T-helper 1 cell treated with Interleukin-12 subunit alpha and Interleukin-12 subunit beta and Interleukin-4 antibody, amounts not matched to agents 30 μg/mL and 1 μg/mL, for 36 hours (primary cell): ENCODE data around the gene EFNA1.
A peak's percentile ranks its signal among the peaks of the same experiment; 100 is the strongest.

Experiments
- H3K27ac Mint-ChIP-seq: one replicate; pipeline ENCODE4 v1.8.0; 2021; ENCODE audit warnings: mild to moderate bottlenecking, mixed read lengths
- H3K27me3 Mint-ChIP-seq: one replicate; pipeline ENCODE4 v1.8.0; 2021; ENCODE audit warnings: low read depth, mixed read lengths
- H3K36me3 Mint-ChIP-seq: one replicate; pipeline ENCODE4 v1.8.0; 2021; ENCODE audit warnings: low read depth, mixed read lengths
- H3K4me1 Mint-ChIP-seq: one replicate; pipeline ENCODE4 v1.8.0; 2021; ENCODE audit warnings: low read depth, mixed read lengths
- H3K4me3 Mint-ChIP-seq: one replicate; pipeline ENCODE4 v1.8.0; 2021; ENCODE audit warnings: mild to moderate bottlenecking, moderate library complexity, mixed read lengths
- H3K9me3 Mint-ChIP-seq: one replicate; pipeline ENCODE4 v1.8.0; 2021; ENCODE audit warnings: mixed read lengths

Gene EFNA1

DNA sequence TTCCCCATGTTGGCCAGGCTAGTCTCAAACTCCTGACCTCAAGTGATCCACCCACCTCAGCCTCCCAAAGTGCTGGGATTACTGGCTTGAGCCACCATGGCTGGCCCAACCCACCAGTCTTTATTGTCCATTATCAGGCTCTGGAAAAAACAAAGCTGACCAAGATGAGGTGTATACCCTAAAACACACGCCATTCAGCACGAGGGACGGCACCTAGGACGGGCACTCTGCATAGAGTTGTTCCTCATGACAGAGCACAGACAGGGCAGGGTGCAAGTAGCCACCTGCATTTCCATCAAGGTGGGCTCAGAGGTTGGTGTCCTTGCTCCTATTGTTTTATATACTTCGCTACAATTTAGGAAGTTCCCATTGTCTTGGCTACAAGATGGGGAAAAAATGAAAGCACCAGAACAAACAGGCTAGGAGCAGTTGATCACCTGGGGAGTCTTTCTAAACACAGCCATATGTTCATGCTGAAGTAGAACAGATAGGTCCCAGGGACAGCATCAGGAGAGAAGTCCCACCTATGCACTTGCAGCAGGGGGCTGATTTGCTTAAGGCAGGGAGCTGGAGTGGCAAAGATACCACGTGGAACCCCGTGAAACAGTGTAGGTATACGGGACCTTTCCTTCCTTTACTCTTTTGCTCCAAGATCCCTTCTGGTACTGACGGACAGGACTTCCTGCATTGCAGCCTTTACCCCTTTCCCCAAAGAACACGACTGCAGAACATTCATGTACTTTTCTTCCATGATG lies 41.0 kb downstream of the EFNA1 start:
- Mint-ChIP-seq H3K36me3 (peaks cover 16% of the 10 kb centered on the region), H3K4me3 (no peak overlapping the region), H3K27ac (no peak overlapping the region), H3K4me1 (peaks cover 24% of the 10 kb centered on the region), H3K9me3 (no peaks in the 10 kb centered on the region), H3K27me3 (no peaks in the 10 kb centered on the region)

DNA sequence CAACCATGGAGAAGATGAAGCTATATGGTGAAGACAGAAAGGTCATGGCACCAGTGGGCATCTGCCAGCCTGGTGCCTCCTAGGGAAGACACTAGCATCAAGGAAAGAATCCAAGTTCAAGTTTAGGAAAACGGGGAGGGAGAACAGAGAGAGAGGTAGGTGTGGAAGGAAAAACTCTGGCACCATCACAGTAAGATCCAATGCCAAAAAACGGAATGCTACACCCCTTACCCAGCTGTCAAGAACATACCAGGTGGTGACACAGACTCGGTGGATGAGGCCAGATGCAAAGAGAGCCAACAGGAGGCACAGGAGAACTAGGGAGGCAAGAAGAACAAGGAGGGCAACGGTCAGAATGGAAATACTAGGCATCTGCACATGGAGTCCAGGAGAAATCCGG lies 41.9 kb downstream of the EFNA1 start:
- Mint-ChIP-seq H3K36me3 (peaks cover 16% of the 10 kb centered on the region), H3K4me1 (peaks cover 24% of the 10 kb centered on the region), H3K27me3 (no peaks in the 10 kb centered on the region), H3K9me3 (no peaks in the 10 kb centered on the region), H3K27ac (peak overlapping the region; percentile 7), H3K4me3 (no peak overlapping the region)

DNA sequence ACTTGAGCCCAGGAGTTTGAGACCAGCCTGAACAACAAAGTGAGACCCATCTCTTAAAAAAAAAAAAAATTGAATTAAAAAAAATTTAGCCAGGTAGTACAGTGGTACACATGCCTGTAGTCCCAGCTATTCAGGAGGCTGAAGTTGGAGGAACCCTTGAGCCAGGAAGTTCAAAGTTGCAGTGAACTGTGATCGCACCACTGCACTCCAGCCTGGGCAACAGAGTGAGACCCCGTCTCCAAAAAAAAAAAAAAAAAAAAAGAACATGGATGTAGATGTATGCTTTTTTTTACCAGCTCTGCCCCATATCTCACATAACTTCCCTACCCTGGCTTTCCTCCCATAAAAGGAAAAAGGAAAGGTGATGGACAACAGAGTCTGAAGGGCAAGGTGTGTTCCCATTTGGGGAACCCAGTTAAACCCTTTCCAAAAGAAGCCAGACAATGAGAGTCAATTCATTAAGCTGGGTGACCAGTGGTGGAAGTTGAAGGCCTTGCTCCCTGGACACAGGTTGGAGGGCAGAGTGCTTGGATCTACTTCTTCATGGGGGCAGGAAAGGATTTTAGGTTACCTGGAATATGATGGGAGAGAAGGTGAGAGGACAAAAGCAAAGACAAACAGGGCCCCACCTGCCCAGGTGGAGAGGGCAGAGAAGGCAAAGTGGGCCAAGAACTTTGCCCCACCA lies 42.6 kb downstream of the EFNA1 start:
- Mint-ChIP-seq H3K9me3 (no peaks in the 10 kb centered on the region), H3K36me3 (peaks cover 16% of the 10 kb centered on the region), H3K27ac (no peak overlapping the region), H3K4me1 (peaks cover 30% of the 10 kb centered on the region), H3K4me3 (peak overlapping the region; percentile 26), H3K27me3 (no peaks in the 10 kb centered on the region)

DNA sequence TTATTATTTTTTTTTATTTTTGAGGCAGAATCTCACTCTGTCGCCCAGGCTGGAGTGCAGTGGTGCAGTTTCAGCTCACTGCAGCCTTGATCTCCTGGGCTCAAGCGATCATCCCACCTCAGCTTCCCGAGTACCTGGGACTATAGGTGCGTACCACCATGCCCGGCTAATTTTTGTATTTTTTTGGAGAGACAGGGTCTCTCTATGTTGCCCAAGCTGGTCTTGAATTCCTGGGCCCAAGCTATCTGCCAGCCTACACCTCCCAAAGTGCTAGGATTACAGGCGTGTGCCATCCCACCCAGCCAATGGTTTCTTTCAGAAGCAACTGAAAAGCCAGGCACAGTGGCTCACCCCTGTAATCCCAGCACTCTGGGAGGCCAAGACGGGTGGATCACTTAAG lies 43.1 kb downstream of the EFNA1 start:
- H3K36me3 Mint-ChIP-seq: peaks cover 16% of the 10 kb centered on the region
- no peak overlapping the region for H3K4me3 Mint-ChIP-seq
- H3K27ac Mint-ChIP-seq: no peak overlapping the region
- no peaks in the 10 kb centered on the region for H3K27me3 Mint-ChIP-seq
- no peaks in the 10 kb centered on the region for H3K9me3 Mint-ChIP-seq
- peaks cover 35% of the 10 kb centered on the region for H3K4me1 Mint-ChIP-seq

DNA sequence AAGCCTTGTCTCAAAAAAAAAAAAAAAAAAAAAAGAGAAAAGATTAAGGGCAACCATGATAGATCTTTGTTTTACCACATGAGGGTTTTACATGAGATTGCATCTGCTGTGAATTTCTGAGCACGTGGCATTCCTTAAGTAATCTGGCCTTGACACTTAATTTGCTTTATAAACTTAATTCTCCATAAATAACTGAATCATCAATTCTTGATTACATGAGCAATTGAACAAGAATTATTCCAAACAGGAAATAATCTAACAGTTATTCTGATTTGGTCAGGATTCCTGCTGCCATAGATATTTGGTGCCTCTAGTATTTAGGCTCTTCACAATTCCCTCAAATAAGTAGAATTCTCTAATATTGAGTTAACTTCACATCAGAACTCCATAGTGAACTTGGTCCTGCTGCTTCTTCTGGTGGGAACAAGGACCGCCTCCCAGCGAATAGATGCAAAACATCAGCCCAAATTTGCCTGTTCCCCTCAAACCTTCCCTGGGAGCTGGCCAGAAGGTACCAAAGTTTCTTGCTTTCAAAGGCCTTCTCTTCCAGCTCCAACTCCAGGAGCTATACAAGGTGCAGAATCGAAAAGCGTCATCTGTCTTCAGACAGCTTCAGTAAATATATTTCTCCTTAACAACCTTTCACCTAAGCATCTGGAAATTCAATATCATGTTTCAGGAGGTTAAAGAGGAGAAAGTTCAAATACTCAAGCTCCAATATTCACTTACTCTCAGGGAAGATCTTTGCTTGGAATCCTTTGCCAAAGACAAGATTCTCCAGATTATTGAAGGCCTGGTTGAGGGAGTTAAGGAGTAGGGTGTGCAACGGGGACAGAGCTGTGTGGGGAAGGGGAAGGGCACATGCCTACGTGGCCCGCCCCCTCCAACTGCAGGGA lies 44.4 kb downstream of the EFNA1 start:
- Mint-ChIP-seq H3K4me3 (peak overlapping the region; percentile 97), H3K9me3 (no peaks in the 10 kb centered on the region), H3K36me3 (peaks cover 22% of the 10 kb centered on the region), H3K27ac (peak overlapping the region; percentile 97), H3K27me3 (no peaks in the 10 kb centered on the region), H3K4me1 (peaks cover 45% of the 10 kb centered on the region)

DNA sequence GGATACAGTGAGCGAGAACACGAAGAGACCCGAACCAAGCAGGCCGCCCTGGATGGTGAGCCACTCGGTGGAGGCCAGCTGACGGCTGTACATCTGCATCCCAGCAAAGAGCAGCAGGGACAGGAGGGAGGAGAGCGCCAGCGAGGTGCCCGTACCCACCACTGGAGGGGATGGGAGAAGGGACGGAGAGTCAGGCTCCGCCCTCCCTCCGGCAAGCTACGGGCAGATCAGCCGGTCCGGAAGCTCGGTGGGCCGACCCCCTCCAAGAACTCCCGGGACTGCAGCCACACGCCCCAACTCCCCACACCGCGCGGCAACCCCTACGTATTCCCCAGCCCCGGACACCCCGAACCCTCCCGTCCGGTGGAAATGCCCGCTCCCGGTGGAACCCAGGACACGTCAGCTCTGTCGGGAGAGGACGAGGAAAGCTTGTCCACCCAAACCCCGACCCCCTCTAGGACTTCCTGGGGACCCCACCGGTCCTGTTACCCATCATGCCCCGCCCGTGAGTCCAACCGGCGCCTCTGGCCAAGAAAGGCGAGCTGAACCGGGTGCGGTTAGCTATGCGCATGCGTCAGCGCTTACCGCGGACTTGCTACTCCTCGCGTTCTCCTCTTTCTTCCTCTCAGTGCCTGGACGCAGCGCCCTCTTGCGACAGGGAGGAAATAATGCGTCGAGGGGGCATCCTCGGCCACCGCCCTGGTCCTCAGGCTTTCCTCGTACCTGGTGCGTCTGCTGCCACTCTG lies 45.2 kb downstream of the EFNA1 start, which contains the start of gene KRTCAP2:
Gene KRTCAP2 (minus strand): TSS at position 573 of the 746 bp plus-strand sequence. CDS start 80 bp downstream, at position 493.
- Mint-ChIP-seq H3K36me3 (peaks cover 28% of the 10 kb centered on the region), H3K9me3 (no peaks in the 10 kb centered on the region), H3K27ac (peak within 1 kb of the TSS; percentile 97), H3K4me1 (peaks cover 42% of the 10 kb centered on the region), H3K27me3 (no peaks in the 10 kb centered on the region), H3K4me3 (peak within 1 kb of the TSS; percentile 97)

DNA sequence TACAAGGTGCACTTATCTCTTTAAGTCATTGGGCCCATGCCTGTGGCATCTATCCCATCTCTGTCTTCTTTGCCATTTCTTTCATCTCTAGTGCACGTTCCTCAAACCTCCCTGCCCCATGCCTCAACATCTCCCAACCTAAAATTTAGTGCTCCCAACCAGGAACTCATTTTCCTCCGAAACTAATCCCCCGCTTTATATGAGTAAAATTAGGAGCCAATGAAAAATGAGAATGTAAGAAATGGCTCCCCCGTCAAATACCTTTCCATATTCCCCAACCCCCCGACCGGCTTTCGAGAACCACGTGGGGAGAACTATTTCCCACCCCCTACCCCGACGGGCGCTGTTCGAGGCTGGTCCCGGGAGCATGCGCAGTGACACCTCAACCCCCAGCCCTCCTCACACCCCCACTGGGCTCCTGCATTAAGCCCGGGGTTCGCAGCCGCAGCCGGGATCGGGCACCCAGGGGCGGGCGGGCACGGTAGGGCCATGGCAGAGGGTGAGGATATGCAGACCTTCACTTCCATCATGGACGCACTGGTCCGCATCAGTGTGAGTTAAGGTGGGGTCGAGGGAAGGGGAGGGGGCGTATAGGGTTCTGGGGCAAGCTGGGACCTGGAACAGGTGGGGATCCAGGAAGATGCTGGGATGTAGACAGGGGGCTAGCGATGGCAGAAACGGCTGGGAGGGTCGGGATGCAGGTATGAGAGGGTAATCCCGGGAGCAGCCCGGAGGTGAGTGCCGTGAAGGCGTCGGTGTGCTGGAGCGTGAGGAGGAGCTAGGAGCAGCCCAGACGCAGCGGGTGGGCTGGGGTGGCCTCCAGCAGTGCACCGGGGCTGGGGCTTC lies 46.0 kb downstream of the EFNA1 start, which contains the start of gene TRIM46:
Gene TRIM46 (plus strand): TSS at position 372 of the 846 bp plus-strand sequence. CDS start 118 bp downstream, at position 490.
- peak within 1 kb of the TSS; percentile 97 for H3K27ac Mint-ChIP-seq
- peak within 1 kb of the TSS; percentile 97 for H3K4me3 Mint-ChIP-seq
- peaks cover 28% of the 10 kb centered on the region for H3K36me3 Mint-ChIP-seq
- no peaks in the 10 kb centered on the region for H3K9me3 Mint-ChIP-seq
- peaks cover 42% of the 10 kb centered on the region for H3K4me1 Mint-ChIP-seq
- no peaks in the 10 kb centered on the region for H3K27me3 Mint-ChIP-seq

DNA sequence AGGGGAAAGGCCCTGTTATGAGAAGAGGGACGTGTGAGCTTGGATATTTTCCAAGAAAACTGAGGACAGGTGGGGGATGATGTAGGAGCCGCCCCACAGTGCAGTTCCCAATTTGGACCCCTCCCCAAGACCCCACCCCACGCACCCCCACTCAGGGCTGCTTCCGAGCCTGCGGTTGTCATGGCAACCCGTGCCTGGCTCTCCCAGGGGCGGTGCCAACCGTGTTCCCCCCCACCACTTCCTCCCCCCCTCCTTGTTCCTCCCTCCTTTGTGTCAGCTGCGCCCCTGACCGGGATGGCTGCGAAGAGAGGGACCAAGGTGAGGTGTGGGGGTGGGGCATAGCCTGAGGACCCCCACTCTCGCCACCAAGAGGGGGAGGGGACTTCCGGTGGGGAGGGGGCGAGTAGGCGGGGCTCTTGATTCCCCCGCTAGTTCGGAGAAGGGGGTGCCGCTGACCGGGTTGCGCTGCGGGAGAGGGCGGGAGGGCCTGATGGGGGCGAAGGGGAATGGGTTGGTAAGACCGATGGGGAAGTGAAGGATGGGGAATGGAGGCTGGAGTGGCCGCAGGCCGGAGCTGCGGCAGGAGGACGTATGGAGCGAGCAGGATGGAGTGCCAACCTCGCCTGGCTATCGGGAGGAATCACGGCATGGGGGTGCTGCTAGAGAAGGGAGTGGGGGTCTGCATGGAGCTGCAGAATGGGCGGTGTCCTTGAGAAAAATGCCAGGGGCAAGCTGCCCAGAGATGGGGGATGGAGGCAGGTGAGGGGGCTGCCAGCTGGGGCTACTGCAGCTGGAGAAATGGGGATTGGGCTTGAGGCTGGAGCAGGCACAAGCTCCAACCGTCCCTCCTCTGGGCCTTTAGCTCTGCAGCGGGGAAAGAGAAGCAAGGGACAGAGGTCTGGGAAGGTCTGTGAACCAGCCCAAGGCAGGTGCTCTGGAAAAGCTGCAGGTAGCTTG lies 46.9 kb downstream of the EFNA1 start:
- Mint-ChIP-seq H3K4me1 (peaks cover 46% of the 10 kb centered on the region), H3K27me3 (no peaks in the 10 kb centered on the region), H3K9me3 (no peaks in the 10 kb centered on the region), H3K4me3 (peak overlapping the region; percentile 97), H3K36me3 (peaks cover 29% of the 10 kb centered on the region), H3K27ac (peak overlapping the region; percentile 97)

DNA sequence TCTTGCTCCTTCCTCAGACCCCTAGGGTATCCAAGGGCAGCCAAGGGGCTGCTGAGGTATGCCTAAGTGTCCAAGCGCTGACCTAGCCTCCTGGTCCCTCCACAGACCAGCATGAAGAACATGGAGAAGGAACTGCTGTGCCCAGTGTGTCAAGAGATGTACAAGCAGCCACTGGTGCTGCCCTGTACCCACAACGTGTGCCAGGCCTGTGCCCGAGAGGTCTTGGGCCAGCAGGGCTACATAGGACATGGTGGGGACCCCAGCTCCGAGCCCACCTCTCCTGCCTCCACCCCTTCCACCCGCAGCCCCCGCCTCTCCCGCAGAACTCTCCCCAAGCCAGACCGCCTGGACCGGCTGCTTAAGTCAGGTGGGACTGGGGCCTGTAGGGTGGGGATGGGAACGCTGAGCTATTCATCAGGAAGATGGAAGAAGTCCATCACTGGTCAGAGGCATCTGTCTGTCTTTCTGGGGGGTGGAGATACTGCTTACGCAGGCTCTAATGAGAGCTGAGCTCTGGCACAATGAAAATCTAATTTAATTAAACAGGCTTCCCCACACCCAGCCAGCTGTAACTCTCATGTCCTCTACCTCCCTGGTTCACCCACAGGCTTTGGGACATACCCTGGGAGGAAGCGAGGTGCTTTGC lies 47.7 kb downstream of the EFNA1 start:
- H3K4me1 Mint-ChIP-seq: peaks cover 44% of the 10 kb centered on the region

DNA sequence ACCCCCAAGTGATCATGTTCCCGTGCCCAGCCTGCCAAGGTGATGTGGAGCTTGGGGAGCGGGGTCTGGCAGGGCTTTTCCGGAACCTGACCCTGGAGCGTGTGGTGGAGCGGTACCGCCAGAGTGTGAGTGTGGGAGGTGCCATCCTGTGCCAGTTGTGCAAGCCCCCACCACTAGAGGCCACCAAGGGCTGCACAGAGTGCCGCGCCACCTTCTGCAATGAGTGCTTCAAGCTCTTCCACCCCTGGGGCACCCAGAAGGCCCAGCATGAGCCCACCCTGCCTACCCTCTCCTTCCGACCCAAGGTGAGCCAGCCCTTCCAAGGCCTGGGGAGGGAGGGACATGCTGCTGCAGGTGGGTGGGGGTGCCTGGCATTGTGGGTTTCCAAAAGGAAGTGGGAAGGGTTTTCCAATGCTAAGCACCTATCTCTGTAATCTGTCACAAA lies 48.3 kb downstream of the EFNA1 start:
- Mint-ChIP-seq H3K27ac (no peak overlapping the region), H3K27me3 (no peaks in the 10 kb centered on the region), H3K4me3 (peak overlapping the region; percentile 58), H3K9me3 (no peaks in the 10 kb centered on the region), H3K36me3 (peaks cover 24% of the 10 kb centered on the region), H3K4me1 (peaks cover 43% of the 10 kb centered on the region)

More for the DNA sequence above, 47.7 kb downstream of the EFNA1 start:
- peaks cover 26% of the 10 kb centered on the region for H3K36me3 Mint-ChIP-seq
- peak overlapping the region; percentile 97 for H3K4me3 Mint-ChIP-seq
- peak overlapping the region; percentile 81 for H3K27ac Mint-ChIP-seq
- no peaks in the 10 kb centered on the region for H3K27me3 Mint-ChIP-seq
- no peaks in the 10 kb centered on the region for H3K9me3 Mint-ChIP-seq

DNA sequence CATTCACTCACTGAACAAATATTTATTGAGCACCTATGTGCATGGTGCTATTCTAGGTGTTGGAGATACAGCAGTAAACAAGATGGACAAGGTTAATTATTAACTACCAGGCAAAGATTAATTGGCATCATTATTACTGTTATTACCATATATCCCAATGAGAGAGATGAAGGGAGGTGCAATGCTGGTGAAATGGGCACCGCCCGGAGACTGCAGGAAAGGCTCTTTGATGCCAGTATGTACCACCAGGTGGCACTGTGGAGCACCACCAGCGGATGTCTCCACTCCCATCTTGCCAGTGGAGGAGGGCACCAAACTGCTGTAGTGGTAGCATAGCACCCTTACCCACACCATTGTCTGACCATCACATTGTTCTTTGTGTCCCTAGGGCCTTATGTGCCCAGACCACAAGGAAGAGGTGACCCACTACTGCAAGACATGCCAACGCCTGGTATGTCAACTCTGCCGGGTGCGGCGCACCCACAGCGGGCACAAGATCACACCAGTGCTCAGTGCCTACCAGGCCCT lies 48.9 kb downstream of the EFNA1 start:
- H3K27me3 Mint-ChIP-seq: no peaks in the 10 kb centered on the region

More for the DNA sequence above, 48.9 kb downstream of the EFNA1 start:
- Mint-ChIP-seq H3K36me3 (peaks cover 28% of the 10 kb centered on the region), H3K4me3 (peak overlapping the region; percentile 58), H3K9me3 (no peaks in the 10 kb centered on the region), H3K4me1 (peaks cover 45% of the 10 kb centered on the region), H3K27ac (peak overlapping the region; percentile 32)
